GM12878 (cell line): Measurements from ENCODE around the gene TICRR. TPM values are rescaled to one million over a fixed set of nuclear protein-coding genes. Genes with fewer than 3 reads are reported as not detected.
A peak's percentile ranks its signal among the peaks of the same experiment; 100 is the strongest.

ENCODE experiments used
- ATAC-seq: fragments of 200-7000 bp; cut with Tn5 transposase; 3 replicates; pipeline ENCODE4 v1.9.1; 2020; ENCODE audit warnings: mild to moderate bottlenecking, moderate library complexity
- BruUV-seq: library from RNA; stranded (reverse); fragments of 400-500 nt; replicated peaks from 2 replicates; lab custom pipeline; 2021; lab: Mats Ljungman, UMichigan
- CTCF ChIA-PET: fragments of 300-600 bp; sonication (Branson Sonifier 250); formaldehyde crosslinking; extraction: SDS; loops from one replicate; lab custom pipeline; 2021; ENCODE audit warnings: inconsistent platforms; lab: Yijun Ruan, JAX
- POLR2A ChIA-PET: fragments of 350-600 bp; formaldehyde crosslinking; extraction: SDS; loops from one replicate; lab custom pipeline; 2021; ENCODE audit warnings: inconsistent platforms; lab: Charles Lee
- RAD21 ChIA-PET: fragments of 300-600 bp; sonication (Branson Sonifier 250); formaldehyde crosslinking; loops from one replicate; lab custom pipeline; 2023; ENCODE audit warnings: antibody characterized with exemption; ENCODE audit not compliant: unreplicated experiment; lab: Charles Lee
- SMC1A ChIA-PET: fragments of 300-600 bp; sonication (Branson Sonifier 250); formaldehyde crosslinking; loops from one replicate; lab custom pipeline; 2023; ENCODE audit not compliant: unreplicated experiment, uncharacterized antibody; lab: Charles Lee
- DNase-seq: peaks from one replicate; pipeline ENCODE4 v3.0.0-alpha.2; 2011; ENCODE audit warnings: low read depth, low spot score
- FAIRE-seq: peaks from 3 replicates; lab custom pipeline; 2011; peaks lifted over from hg19 to GRCh38; lab: Jason Lieb, UNC
- H2AFZ ChIP-seq: 2 replicates; pipeline ENCODE4 v1.6.0; 2011; ENCODE audit warnings: low read depth, low read length, control low read depth; ENCODE audit not compliant: control insufficient read depth
- H3K27ac ChIP-seq: 2 replicates; pipeline ENCODE4 v1.5.1; 2011; ENCODE audit warnings: control low read depth; ENCODE audit not compliant: control insufficient read depth, insufficient read depth
- H3K27me3 ChIP-seq, 2 experiments: replicated peaks in 1 of 2; 2 replicates each; pipeline versions ENCODE4 v1.6.0 to v1.6.1; 2011; ENCODE audit warnings: low read length in 1 of 2; ENCODE audit not compliant: control insufficient read depth in 2 of 2, insufficient read depth in 2 of 2
- H3K36me3 ChIP-seq, 2 experiments: 2 replicates each; pipeline ENCODE4 v1.5.1; 2011; ENCODE audit warnings: low read length in 1 of 2; ENCODE audit not compliant: control insufficient read depth in 2 of 2, insufficient read depth in 2 of 2
- H3K4me1 ChIP-seq: 2 replicates; pipeline ENCODE4 v1.6.1; 2011; ENCODE audit warnings: mild to moderate bottlenecking, low read length, moderate library complexity, mixed read lengths; ENCODE audit not compliant: control insufficient read depth, insufficient read depth
- H3K4me2 ChIP-seq: 2 replicates; pipeline ENCODE4 v1.6.0; 2011; ENCODE audit warnings: control low read depth; ENCODE audit not compliant: control insufficient read depth, insufficient read depth
- H3K4me3 ChIP-seq: fragments of 200-600 bp; sonication (generic); 2 replicates; pipeline ENCODE4 v1.5.1; 2016
- H3K79me2 ChIP-seq: 2 replicates; pipeline ENCODE4 v1.6.0; 2011; ENCODE audit warnings: low read length; ENCODE audit not compliant: control insufficient read depth, insufficient read depth
- H3K9ac ChIP-seq: 2 replicates; pipeline ENCODE4 v1.8.0; 2011; ENCODE audit warnings: low read length, control low read depth, mixed read lengths; ENCODE audit not compliant: control insufficient read depth, insufficient read depth
- H3K9me3 ChIP-seq: replicated peaks from 3 replicates; pipeline ENCODE4 v1.5.1; 2011; ENCODE audit warnings: mild to moderate bottlenecking, low read length; ENCODE audit not compliant: control insufficient read depth, insufficient read depth
- H4K20me1 ChIP-seq: 2 replicates; pipeline ENCODE4 v1.6.0; 2011; ENCODE audit not compliant: control insufficient read depth, insufficient read depth
- E2F4 ChIP-seq: IDR thresholded peaks from 2 replicates; pipeline ENCODE4 v1.6.1; 2012; ENCODE audit warnings: low read depth, low read length, improper control_type of control experiment
- PAX5 ChIP-seq: IDR thresholded peaks from 2 replicates; pipeline ENCODE4 v1.6.1; 2011; ENCODE audit warnings: low read depth, low read length, borderline replicate concordance
- PBX3 ChIP-seq: IDR thresholded peaks from 2 replicates; pipeline ENCODE4 v1.6.1; 2011; ENCODE audit warnings: mild to moderate bottlenecking, low read depth, low read length, moderate library complexity; ENCODE audit not compliant: insufficient replicate concordance
- POLR2A ChIP-seq: IDR thresholded peaks from 2 replicates; pipeline ENCODE4 v1.6.1; 2011; ENCODE audit warnings: low read depth, mild to moderate bottlenecking, low read length
- RB1 ChIP-seq: fragments of 450-650 bp; formaldehyde crosslinking; IDR thresholded peaks from 2 replicates; pipeline ENCODE4 v1.6.1; 2017; ENCODE audit warnings: mild to moderate bottlenecking, borderline replicate concordance
- RUNX3 ChIP-seq: IDR thresholded peaks from 2 replicates; pipeline ENCODE4 v1.6.1; 2012; ENCODE audit warnings: low read length, inconsistent platforms
- TCF12 ChIP-seq: IDR thresholded peaks from 2 replicates; pipeline ENCODE4 v1.6.1; 2011; ENCODE audit warnings: low read depth, mild to moderate bottlenecking, low read length
- ZNF687 ChIP-seq: fragments of 450-650 bp; IDR thresholded peaks from 2 replicates; pipeline ENCODE4 v1.6.1; 2017; ENCODE audit warnings: mild to moderate bottlenecking, moderate library complexity
- WGBS: methylation state at CpG from one replicate; pipeline ENCODE4 v1.1.6; 2016; ENCODE audit warnings: low lambda C conversion rate; ENCODE audit not compliant: insufficient replicate concordance, insufficient coverage; ENCODE audit errors: missing lambda C conversion rate; 5-methylcytosine and 5-hydroxymethylcytosine counted together
- in situ Hi-C: fragments of 300-500 bp; cut with MboI; formaldehyde crosslinking; loops from 9 replicates; pipeline ENCODE4 v1.14.3; 2018; ENCODE audit warnings: mixed read lengths
- intact Hi-C: fragments of 100-400 bp; cut with micrococcal nuclease; formaldehyde crosslinking; loops from one replicate; pipeline ENCODE4 v1.14.2; 2022; ENCODE audit not compliant: unreplicated experiment
- polyA plus RNA-seq, 11 experiments: library from polyadenylated mRNA; depleted of rRNA in 4 of 11; unstranded in 6 of 11; stranded (reverse) in 5 of 11; fragments of >200 nt; fragmentation: Nextera tagmentation in 4 of 11; fragmentation: Illumina TruSeq in 1 of 11; extraction: Ambion mirVana in 4 of 11; extraction: Trizol in 1 of 11; gene quantifications; 1 replicate in 1 of 11; 2 replicates in 10 of 11; pipeline versions ENCODE4 v1.2.1 to v1.2.3, GENCODE V29; 2011 to 2016; ENCODE audit warnings: inconsistent platforms in 2 of 11, missing spikeins in 2 of 11, low read depth in 1 of 11
- total RNA-seq, 4 experiments: library from RNA; depleted of rRNA in 3 of 4; stranded (reverse); fragments of >200 nt in 3 of 4; fragmentation: Illumina TruSeq in 1 of 4; extraction: Trizol in 1 of 4; gene quantifications; 2 replicates each; pipeline versions ENCODE4 v1.2.1 to v1.2.3, GENCODE V29; 2013 to 2021

The TICRR gene
- total and polyA plus RNA-seq, 10 of the 15 experiments (the other 5 are each of a cell fraction or from before 2014, with no cell fraction given), result 0.58 to 21.5 (median 11.5) TPM

- H3K9ac ChIP-seq, result peak overlapping the region; percentile 76
- intact Hi-C loops (no loop called here), in situ Hi-C loops (loop anchor here (25.0 kb wide), 1 partner anchor 1386 kb away; the partner anchor contains the start of gene RCCD1)
- TF ChIP-seq TCF12 (no peak), PBX3 (no peak), ZNF687 (no peak), PAX5 (0 out of 2 replicates have a peak, but pooled peaks have one; percentile 2), RUNX3 (0 out of 2 replicates have a peak, but pooled peaks have one; percentile 8), RB1 (no peak), POLR2A (no peak; the same call in 1 of the 2 replicates), E2F4 (no peak)
- peaks cover 51% of the 10 kb centered on the region for H3K79me2 ChIP-seq
- ATAC-seq (peak; percentile 37), FAIRE-seq (no peak), DNase-seq (no peak)
- 2% methylated on average over 56 of the region's 60 CpGs for WGBS
- no peaks in the 10 kb centered on the region for H3K9me3 ChIP-seq
- peaks cover 3% of the 10 kb centered on the region; the same call in 1 of the 2 replicates for H3K4me1 ChIP-seq
- peak overlapping the region; percentile 66 for H3K27ac ChIP-seq
- CTCF ChIA-PET, result interaction anchor here (0.6 to 1.5 kb wide), 6 partner anchors 27 to 217 kb away, joined by 3 to 7 read pairs (median 4); no protein-coding TSS in a partner anchor
- BruUV-seq, result TSS peak; percentile 87
- H2AFZ ChIP-seq, result peak overlapping the region; percentile 49; the same call in 1 of the 2 replicates
- RAD21 ChIA-PET, result interaction anchor here (1.2 kb wide), 1 partner anchor 134 kb away, joined by 3 read pairs; no protein-coding TSS in a partner anchor
- no peaks in the 10 kb centered on the region for H3K27me3 ChIP-seq
- peak overlapping the region; percentile 87 for H3K4me3 ChIP-seq
- H3K4me2 ChIP-seq, result peak overlapping the region; percentile 64
- SMC1A ChIA-PET, result interaction anchor here (0.6 to 1.2 kb wide), 3 partner anchors 18 to 31 kb away, joined by 3 read pairs; no protein-coding TSS in a partner anchor
- H4K20me1 ChIP-seq, result no peaks in the 10 kb centered on the region
- no peaks in the 10 kb centered on the region for H3K36me3 ChIP-seq
- POLR2A ChIA-PET, result interaction anchor here (0.8 to 1.4 kb wide), 7 partner anchors 9 to 488 kb away, joined by 3 to 6 read pairs (median 3); partner anchors contain the start of gene ABHD2
Measured at GRCh38 chr15:89575656-89576416, 567 bp downstream of the TICRR start.
